ENCODE results near the gene IGF2R. TPM values are rescaled to one million over a fixed set of nuclear protein-coding genes. Genes with fewer than 3 reads are reported as not detected.

The IGF2R gene
- total RNA-seq, 2 donors from 2014 or later = 50.8 TPM

- ATAC-seq = no peak
- peaks cover 14 to 46% of the 10 kb centered on the region in 2 donors for H3K36me3 ChIP-seq (replicated peaks in 1 of 2; ENCODE audit: insufficient read depth in 1 of 2, low read depth in 2 of 2)
- DNase-seq = no peak
- no peaks in the 10 kb centered on the region for H3K9me3 ChIP-seq
- H3K27ac ChIP-seq = no peak overlapping the region
- intact Hi-C loops (cut with DNase I) = no loop called here
- 95 to 96% methylated on average over 7 of the region's 7 CpGs for WGBS, 2 donors
- no peaks in the 10 kb centered on the region for H3K27me3 ChIP-seq
- TF ChIP-seq POLR2A (IDR thresholded peaks at IDR 0.05) (no peak), CTCF (IDR thresholded peaks at IDR 0.05) (no peak)
- H3K4me3 ChIP-seq = no peak overlapping the region
- no peaks in the 10 kb centered on the region for H3K4me1 ChIP-seq
Measured at GRCh38 chr6:160050022-160050421, 81.1 kb downstream of the IGF2R start.

DNA sequence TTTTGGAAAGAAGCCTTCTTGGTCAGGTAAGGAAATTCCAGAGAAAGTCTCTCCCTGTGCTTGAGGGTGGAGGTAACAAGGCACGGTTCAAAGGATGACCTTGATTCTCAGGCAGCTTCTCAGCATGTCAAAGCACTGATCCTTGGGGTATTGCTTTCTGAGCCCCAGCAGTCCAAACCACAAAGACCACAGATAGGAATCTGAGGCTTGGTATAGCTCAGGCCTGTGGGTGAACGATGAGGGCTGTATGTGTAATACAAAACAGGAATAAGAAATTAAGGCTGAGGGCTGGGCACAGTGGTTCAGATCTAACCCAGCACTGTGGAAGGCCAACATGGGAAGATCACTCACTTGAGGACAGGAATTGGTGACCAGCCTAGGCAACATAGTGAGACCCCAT is 82.5 kb downstream of the IGF2R start:
- TF ChIP-seq CTCF (IDR thresholded peaks at IDR 0.05) (no peak), POLR2A (IDR thresholded peaks at IDR 0.05) (no peak)
- intact Hi-C loops (cut with DNase I) = no loop called here
- Histone ChIP-seq H3K4me3 (no peak overlapping the region), H3K36me3 (replicated peaks in 1 of 2; ENCODE audit: insufficient read depth in 1 of 2, low read depth in 2 of 2) (peaks cover 14 to 46% of the 10 kb centered on the region in 2 donors), H3K27me3 (no peaks in the 10 kb centered on the region), H3K4me1 (no peaks in the 10 kb centered on the region), H3K27ac (no peak overlapping the region), H3K9me3 (no peaks in the 10 kb centered on the region)
- WGBS, 2 donors = 70 to 86% methylated on average over 2 of the region's 2 CpGs
- no peak for DNase-seq
- ATAC-seq = no peak

- peaks cover 7% of the 10 kb centered on the region for H3K4me1 ChIP-seq
- 86 to 90% methylated on average over 6 of the region's 6 CpGs for WGBS, 2 donors
- H3K27ac ChIP-seq = no peak overlapping the region
- H3K9me3 ChIP-seq = no peaks in the 10 kb centered on the region
- H3K36me3 ChIP-seq (replicated peaks in 1 of 2; ENCODE audit: insufficient read depth in 1 of 2, low read depth in 2 of 2) = peaks cover 6 to 31% of the 10 kb centered on the region in 2 donors
- no peaks in the 10 kb centered on the region for H3K27me3 ChIP-seq
- TF ChIP-seq POLR2A (IDR thresholded peaks at IDR 0.05) = no peak
- intact Hi-C loops (cut with DNase I) = no loop called here
- no peak overlapping the region for H3K4me3 ChIP-seq
- ATAC-seq = no peak
- DNase-seq = no peak
Measured at GRCh38 chr6:160054271-160054670, 85.4 kb downstream of the IGF2R start.

GRCh38 chr6:160054913-160055312 is 86.0 kb downstream of the IGF2R start:
- H3K4me3 ChIP-seq = no peak overlapping the region
- peaks cover 7% of the 10 kb centered on the region for H3K4me1 ChIP-seq
- no peak for DNase-seq
- no peak for TF ChIP-seq POLR2A (IDR thresholded peaks at IDR 0.05)
- TF ChIP-seq CTCF (IDR thresholded peaks at IDR 0.05) = no peak
- ATAC-seq = no peak
- 89 to 94% methylated on average over 7 of the region's 7 CpGs for WGBS, 2 donors
- no peaks in the 10 kb centered on the region for H3K27me3 ChIP-seq
- H3K27ac ChIP-seq = no peak overlapping the region
- H3K36me3 ChIP-seq (replicated peaks in 1 of 2; ENCODE audit: insufficient read depth in 1 of 2, low read depth in 2 of 2) = peaks cover 6 to 33% of the 10 kb centered on the region in 2 donors
- intact Hi-C loops (cut with DNase I) = no loop called here
- no peaks in the 10 kb centered on the region for H3K9me3 ChIP-seq

GRCh38 chr6:160055378-160055777 is 86.5 kb downstream of the IGF2R start:
- ATAC-seq (no peak), DNase-seq (no peak)
- no peak for TF ChIP-seq CTCF (IDR thresholded peaks at IDR 0.05)
- TF ChIP-seq POLR2A (IDR thresholded peaks at IDR 0.05) = no peak
- H3K4me1 ChIP-seq = peaks cover 7% of the 10 kb centered on the region
- no peak overlapping the region for H3K27ac ChIP-seq
- no peaks in the 10 kb centered on the region for H3K27me3 ChIP-seq
- 88 to 100% methylated on average over 5 of the region's 5 CpGs for WGBS, 2 donors
- peaks cover 5 to 33% of the 10 kb centered on the region in 2 donors for H3K36me3 ChIP-seq (replicated peaks in 1 of 2; ENCODE audit: insufficient read depth in 1 of 2, low read depth in 2 of 2)
- intact Hi-C loops (cut with DNase I) = no loop called here
- H3K4me3 ChIP-seq = no peak overlapping the region
- H3K9me3 ChIP-seq = no peaks in the 10 kb centered on the region
